ENCODE measurements around the gene MRPS10.
"Not testable (repeated sequence)": the region's sequence is repeated elsewhere in the genome, so short reads cannot be mapped to it uniquely, and the experiment has no call there.

The MRPS10 gene

DNA sequence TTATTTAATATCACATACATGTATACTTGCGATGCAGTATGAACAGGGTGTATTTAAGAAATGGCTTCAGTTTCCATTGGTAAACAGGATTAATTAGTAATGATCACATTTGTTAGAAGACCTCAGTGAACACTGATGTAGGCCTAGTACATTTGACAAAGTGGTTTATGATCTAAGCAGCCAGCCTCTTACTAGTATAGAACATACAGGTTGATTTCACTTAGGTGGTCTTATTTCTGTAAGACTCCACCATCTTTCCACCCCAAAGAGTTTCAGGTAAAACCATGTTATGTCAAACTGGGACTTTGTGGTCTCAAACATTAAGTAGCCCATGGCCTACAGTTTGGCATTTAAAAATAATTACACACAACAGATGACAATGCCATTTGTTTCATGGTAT, 20.2 kb upstream of the MRPS10 start:
- DNase-seq, result no peak

GRCh38 chr6:42236682-42237473, 19.2 kb upstream of the MRPS10 start:
- no peak for DNase-seq

- no peak for DNase-seq
These were observed 18.4 kb upstream of the MRPS10 start for GRCh38 chr6:42236030-42236429.

GRCh38 chr6:42232035-42232434, 14.4 kb upstream of the MRPS10 start:
- DNase-seq, result no peak

DNA sequence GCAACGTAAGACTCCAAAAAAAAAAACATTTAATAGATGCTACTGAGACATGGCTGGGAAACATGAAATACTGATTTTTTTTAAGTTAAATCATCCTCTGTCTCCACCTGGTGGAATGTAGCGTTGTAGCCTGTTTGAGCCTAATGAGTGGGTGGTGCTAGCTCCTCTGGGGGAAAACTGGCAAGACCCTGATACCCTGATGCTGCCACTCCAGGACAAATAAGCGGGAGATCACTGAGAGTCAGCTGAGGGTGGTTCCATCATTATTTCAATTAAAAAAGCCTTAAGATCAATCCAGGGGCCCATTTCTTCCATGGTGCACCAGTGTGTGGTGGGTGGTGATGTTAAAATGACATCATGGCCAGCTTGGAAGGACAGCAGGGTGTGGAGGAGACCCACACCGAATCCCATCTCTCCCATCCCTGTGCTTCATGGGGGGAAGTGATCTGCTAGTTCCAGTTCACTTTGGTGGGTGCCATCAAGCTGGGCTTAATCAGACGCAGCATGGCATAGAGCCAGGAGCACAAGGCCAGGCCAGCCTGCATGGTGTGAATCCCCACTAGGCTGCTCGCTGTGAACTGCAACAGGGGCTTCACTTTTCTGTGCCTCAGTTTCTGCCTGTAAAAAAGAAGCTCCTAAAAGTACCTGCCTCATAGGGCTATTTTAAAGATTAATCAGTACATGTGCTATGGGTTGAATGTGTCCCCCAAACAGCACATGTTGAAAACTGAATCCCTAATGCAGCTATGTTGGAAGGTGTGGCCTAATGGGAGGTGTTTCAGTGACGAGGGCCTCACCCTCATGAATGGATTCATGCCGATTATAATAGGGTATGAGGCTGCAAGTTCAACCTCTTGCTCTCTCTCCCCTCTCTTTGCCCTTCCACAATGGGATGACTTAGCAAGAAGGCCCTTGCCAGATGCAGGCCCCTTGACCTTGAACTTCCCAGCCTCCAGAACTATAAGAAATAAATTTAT, 13.0 kb upstream of the MRPS10 start:
- no peak for DNase-seq

- no peak for DNase-seq
These were observed 12.0 kb upstream of the MRPS10 start for GRCh38 chr6:42229506-42230119.

GRCh38 chr6:42228305-42228704, 10.6 kb upstream of the MRPS10 start:
- DNase-seq, result no peak

- no peak for DNase-seq
These were observed 9.7 kb upstream of the MRPS10 start for GRCh38 chr6:42227173-42227850.

GRCh38 chr6:42226645-42227143, 9.0 kb upstream of the MRPS10 start:
- no peak for DNase-seq

DNA sequence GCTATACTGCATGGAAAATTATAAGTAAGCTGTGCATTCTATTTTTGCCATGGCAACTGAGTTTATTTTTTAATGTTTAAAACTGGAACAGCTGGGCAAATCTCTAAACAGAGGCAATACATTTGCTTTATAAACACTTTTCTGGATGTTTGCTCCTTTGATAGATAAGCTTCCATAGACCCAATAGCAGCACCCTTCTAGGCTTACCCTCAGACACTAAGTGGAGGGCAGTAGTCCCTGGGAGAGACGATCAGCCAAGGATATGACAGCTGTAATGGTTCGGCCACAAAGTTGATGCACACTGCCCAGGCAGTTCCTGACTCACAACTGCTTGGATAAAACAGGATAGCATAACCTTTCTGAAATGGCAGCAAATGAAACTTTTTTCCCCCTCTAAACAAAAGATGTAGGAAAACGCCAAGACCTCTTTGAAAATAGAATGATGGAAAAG, 8.5 kb upstream of the MRPS10 start:
- no peak for DNase-seq

- DNase-seq, result no peak
These were observed 7.8 kb upstream of the MRPS10 start for GRCh38 chr6:42225419-42225818.

- DNase-seq, result no peak
These were observed 7.3 kb upstream of the MRPS10 start for GRCh38 chr6:42225029-42225339.

DNA sequence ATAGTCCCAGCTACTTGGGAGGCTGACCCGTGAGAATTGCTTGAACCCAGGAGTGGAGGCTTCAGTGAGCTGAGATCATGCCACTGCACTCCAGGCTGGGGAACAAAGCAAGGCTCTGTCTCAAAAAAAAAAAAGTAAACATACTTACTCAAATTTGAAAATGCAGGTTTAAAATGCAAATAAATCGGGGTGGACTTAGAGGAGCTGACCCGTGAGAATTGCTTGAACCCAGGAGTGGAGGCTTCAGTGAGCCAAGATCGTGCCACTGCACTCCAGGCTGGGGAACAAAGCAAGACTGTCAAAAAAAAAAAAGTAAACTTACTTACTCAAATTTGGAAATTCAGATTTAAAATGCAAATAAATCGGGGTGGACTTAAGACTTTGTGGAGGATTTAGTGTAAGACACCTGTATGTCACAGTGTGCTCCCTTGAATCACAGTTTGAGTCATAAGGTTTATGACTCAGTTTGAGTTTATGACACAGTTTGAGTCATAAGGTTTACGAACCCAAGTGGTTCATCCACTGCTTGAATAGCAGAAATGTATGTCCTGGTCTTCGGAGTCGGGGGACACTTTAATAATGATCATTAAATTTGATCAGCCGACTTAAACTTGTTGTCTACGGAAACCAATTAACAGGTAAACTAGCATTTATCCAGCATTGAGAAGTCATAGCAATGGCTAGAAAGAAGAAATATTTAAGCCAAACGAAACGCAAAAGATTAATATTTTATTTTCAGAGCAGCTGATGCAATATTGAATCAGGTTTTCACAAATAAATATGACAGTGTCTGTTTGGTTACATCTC, 6.8 kb upstream of the MRPS10 start:
- DNase-seq, result no peak

GRCh38 chr6:42222448-42222847, 4.8 kb upstream of the MRPS10 start:
- DNase-seq, result no peak

- DNase-seq, result no peak
These were observed 3.9 kb upstream of the MRPS10 start for GRCh38 chr6:42221546-42221945.

DNA sequence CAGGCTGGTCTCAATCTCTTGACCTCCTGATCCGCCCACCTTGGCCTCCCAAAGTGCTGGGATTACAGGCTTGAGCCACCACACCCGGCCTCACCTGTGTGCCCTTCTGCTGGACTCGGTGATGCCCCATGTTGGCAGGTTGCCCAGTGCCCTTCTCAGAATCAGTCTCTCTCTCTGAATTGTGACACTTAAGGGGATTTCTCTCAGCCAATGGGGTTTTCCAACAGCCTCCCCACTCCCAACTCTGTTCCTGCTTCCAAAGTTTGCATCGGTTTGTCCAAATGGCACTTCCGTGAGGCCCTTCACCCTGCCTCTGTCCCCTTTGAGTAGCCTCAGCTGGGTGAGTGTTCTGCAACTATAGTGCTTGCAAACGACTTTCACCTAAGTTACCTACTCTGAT, 3.1 kb upstream of the MRPS10 start:
- no peak for DNase-seq

- DNase-seq, result no peak
These were observed 523 bp downstream of the MRPS10 start for GRCh38 chr6:42217157-42217518.

DNA sequence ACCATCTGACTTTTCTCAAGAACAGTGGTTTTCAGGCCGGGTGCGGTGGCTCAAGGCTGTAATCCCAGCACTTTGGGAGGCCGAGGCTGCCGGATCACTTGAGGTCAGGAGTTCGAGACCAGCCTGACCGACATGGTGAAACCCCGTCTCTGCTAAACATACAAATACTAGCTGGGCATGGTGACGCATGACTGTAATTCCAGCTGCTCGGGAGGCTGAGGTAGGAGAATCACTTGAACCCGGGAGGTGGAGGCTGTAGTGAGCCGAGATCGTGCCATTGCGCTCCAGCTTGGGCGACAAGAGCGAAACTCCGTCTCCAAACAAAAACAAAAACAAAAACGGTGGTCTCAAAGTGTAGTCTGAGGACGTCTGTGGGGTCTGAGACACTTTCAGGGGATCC, 1.2 kb downstream of the MRPS10 start:
- DNase-seq, result not testable (repeated sequence)

DNA sequence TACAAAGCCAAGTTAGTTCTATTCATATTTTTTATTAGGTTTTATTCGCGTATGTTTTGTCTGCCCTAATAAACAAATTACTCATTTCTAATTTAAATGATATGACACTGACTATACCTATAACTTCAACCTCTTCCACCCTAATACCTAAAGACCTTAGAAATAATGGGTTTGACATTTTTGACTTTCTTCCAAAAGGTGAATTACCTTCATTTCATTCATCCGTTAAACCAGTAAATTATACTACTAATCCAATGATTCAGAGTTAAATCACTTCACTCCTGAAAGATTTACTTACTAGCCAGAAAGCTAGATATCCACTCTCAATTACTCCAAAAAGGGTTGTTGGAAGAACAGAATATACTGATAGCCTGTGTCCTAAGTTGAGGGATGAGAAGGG, 5.2 kb downstream of the MRPS10 start:
- DNase-seq, result no peak

GRCh38 chr6:42211726-42212125, 5.9 kb downstream of the MRPS10 start:
- DNase-seq, result no peak

GRCh38 chr6:42210551-42210950, 7.1 kb downstream of the MRPS10 start:
- no peak for DNase-seq

- DNase-seq, result not testable (repeated sequence)
These were observed 10.1 kb downstream of the MRPS10 start for GRCh38 chr6:42207559-42207958.
